HG02973 (cell line): Measurements from ENCODE around the gene ITPR1.

Source experiments
- ATAC-seq: cut with Tn5 transposase; IDR thresholded peaks from one replicate; pipeline ENCODE4 v1.9.1; 2021; ENCODE audit warnings: moderate library complexity; ENCODE audit not compliant: unreplicated experiment

Gene ITPR1

GRCh38 chr3:4633078-4634004, 140.2 kb downstream of the ITPR1 start:
- no peak for ATAC-seq

- ATAC-seq, result no peak
These were observed 141.7 kb downstream of the ITPR1 start for GRCh38 chr3:4634894-4635293.

GRCh38 chr3:4637265-4637664, 144.1 kb downstream of the ITPR1 start:
- no peak for ATAC-seq

GRCh38 chr3:4641863-4642563, 148.9 kb downstream of the ITPR1 start:
- ATAC-seq, result no peak

GRCh38 chr3:4642611-4643010, 149.5 kb downstream of the ITPR1 start:
- ATAC-seq, result no peak

- no peak for ATAC-seq
These were observed 150.9 kb downstream of the ITPR1 start for GRCh38 chr3:4643904-4644547.

- no peak for ATAC-seq
These were observed 151.8 kb downstream of the ITPR1 start for GRCh38 chr3:4644951-4645350.

GRCh38 chr3:4645468-4645867, 152.3 kb downstream of the ITPR1 start:
- no peak for ATAC-seq

GRCh38 chr3:4647411-4647810, 154.3 kb downstream of the ITPR1 start:
- no peak for ATAC-seq

- no peak for ATAC-seq
These were observed 162.2 kb downstream of the ITPR1 start for GRCh38 chr3:4655145-4656045.

GRCh38 chr3:4656059-4656458, 162.9 kb downstream of the ITPR1 start:
- ATAC-seq, result no peak

- no peak for ATAC-seq
These were observed 163.6 kb downstream of the ITPR1 start for GRCh38 chr3:4656626-4657328.

- ATAC-seq, result no peak
These were observed 167.8 kb downstream of the ITPR1 start for GRCh38 chr3:4660936-4661335.

GRCh38 chr3:4664412-4664811, 171.3 kb downstream of the ITPR1 start:
- ATAC-seq, result no peak

GRCh38 chr3:4665197-4665596, 172.0 kb downstream of the ITPR1 start:
- ATAC-seq, result no peak

- ATAC-seq, result no peak
These were observed 172.9 kb downstream of the ITPR1 start for GRCh38 chr3:4666071-4666470.

GRCh38 chr3:4670352-4670751, 177.2 kb downstream of the ITPR1 start:
- ATAC-seq, result no peak

GRCh38 chr3:4672725-4673275, 179.7 kb downstream of the ITPR1 start:
- no peak for ATAC-seq

- ATAC-seq, result no peak
These were observed 181.1 kb downstream of the ITPR1 start for GRCh38 chr3:4674216-4674615.

- ATAC-seq, result no peak
These were observed 182.6 kb downstream of the ITPR1 start for GRCh38 chr3:4675704-4676103.
